HG03060 (cell line): ENCODE data around the gene TNS3.
"Not testable (repeated sequence)": the region's sequence is repeated elsewhere in the genome, so short reads cannot be mapped to it uniquely, and the experiment has no call there.

Experiments used
- ATAC-seq: cut with Tn5 transposase; IDR thresholded peaks from one replicate; pipeline ENCODE4 v1.9.1; 2021; ENCODE audit warnings: low read depth, moderate number of reproducible peaks; ENCODE audit not compliant: unreplicated experiment

The TNS3 gene

DNA sequence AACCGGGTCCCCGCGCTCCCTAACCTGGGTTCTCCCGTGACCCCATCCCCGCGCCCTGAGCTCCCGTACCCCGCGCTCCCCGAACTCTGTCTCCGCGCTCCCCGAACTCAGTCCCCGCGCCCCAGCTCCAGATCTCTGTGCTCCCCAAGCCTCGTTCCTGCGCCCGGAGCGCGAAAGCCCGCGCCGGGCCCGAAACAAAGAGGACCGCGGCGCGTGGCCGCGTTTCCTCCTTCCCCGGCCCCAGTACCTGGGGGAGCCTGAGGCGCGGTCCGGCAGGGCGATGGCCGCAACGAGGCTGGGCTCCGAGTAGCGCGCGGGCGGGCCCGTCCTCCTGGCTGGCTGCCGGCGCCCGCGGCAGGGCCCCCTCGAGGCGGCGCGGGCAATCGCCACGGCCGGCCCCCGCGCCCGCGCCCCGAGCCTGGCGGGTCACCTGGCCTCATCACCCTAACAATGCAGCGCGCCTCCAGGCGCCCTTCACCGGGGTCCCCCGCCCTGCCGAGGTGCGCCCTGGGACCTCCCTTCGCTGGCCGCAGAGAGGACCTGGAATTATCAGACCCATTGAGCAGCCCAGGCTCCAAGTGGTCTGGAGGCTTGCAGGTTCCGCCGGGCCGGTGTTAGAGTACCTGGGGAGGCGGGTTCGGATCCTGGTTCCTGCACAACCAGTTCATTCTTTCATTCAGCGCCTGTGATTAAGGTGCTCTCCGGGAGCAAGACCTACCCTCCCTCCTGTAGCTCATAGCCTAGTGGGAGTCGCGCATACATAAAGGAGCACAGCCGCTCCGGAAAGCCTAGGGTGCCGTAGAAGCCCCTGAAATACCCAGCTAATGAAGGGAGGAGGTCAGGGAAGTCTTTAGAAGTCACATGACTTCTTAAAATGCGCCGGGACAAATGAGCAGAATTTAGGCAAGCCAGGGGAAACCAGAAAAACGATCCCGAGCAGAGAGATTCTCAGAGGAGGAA lies at the start of gene TNS3:
TNS3 (minus strand) TSS at position 308 of the 960 bp plus-strand sequence. CDS start 142,475 bp downstream, outside the sequence.
- ATAC-seq, result no peak

DNA sequence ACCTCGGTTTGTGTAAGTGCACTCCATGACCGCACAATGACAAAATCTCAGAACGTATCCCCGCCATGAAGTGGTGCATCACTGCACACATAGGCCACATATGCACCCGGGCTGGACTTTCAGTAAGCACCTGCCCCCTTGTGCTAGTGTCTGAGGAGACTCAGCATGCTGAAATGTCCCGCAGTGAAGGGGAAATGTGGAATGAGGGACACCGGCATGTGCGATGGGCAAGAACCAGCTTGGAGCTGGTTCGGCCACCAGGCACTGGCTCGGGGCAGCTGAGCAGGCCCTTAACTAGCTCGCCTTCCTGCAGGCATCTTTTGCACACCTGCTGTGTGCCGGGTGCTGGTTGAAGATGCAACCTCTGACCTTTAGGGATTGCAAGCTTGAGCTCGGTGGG lies 49.8 kb upstream of the TNS3 start:
- no peak for ATAC-seq

DNA sequence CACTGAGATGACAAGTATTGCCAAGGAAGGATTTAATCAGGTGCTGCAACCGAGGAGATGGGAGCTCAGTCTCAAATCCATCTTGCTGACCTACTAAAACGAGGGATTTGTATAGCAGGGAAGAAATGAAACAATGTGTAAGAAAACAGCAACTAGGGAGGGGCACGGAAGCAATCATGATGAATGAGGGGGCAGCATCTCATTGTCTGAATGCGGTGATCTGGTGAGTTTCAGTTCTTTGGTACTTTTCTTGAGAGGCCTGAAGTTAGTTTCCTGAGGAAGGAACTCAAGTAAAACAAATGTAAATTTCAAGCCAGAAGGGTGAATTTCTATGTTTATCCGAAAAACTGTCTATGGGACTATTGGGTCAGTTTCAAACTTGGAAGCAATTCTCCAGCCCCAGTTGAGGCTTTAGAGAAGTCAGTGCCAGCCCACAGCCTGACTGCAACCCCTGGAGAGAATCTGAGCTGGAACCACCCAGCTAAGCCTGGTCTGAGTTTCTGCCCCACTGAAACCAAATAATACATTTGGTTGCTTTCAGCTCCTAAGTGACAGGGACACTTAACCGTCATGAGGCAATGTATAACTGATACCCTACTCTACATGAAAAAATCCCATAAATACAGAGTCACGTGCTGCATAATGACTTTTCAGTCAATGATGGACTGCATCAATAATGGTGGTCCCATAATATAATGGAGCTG lies 45.8 kb upstream of the TNS3 start:
- ATAC-seq, result no peak

DNA sequence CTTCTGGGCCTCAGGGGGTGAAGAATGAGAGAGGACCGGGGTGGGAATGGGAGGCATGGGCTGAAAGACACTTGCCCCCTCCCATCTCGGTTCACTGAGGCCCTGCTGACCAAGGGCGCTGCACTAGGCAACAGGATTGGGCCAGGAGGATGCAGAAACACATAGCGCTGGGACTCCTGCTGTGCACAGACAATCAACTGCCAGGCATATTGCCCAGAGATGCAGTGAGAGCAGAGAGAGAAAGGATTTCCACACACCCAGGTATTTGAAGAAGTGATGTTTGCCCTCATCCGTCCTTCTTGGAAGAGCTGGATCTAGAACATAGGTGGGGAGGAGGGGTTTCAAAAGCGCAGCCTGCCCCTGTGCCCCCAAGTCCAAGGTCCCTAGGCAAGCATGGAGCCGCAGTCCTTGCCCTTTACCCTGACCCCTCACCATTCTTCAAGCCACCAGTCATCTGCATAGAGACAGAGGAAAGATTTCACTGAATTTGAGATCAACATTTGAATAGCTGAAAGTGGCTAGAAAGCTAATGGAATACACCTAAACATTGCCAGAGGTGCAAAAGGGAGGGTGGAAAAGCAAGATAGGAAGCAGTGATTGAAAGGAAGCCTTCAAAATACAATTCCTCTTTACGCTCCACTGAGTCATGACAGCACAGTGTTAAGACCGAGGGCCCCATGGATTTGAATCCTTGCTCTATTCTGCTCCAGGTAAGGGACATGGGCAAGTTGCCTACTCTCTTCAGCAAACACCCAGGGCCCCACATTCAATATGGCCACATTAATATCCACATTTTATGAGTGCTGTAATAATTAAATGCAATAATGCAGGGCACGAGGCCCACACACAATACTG lies 44.2 kb upstream of the TNS3 start:
- no peak for ATAC-seq

DNA sequence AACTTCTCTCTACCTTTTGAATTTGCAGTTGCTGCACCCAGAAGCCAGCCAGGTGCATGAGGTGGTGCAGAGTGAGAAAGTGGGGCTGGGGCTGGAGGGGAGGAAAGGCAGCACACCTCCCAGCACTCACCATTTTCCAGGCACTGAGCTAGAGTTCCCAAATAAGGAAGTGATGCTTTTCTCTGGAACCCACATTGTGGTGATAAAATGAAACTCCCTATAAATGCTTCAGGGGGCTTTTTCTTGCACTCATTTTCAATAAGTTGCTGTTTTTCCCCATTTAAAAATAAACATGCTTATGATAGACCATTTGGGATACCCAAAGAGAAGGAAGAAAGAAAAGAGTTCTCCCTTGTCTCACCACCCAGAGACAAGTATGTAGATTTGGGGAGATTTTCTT lies 42.8 kb upstream of the TNS3 start:
- ATAC-seq, result no peak

DNA sequence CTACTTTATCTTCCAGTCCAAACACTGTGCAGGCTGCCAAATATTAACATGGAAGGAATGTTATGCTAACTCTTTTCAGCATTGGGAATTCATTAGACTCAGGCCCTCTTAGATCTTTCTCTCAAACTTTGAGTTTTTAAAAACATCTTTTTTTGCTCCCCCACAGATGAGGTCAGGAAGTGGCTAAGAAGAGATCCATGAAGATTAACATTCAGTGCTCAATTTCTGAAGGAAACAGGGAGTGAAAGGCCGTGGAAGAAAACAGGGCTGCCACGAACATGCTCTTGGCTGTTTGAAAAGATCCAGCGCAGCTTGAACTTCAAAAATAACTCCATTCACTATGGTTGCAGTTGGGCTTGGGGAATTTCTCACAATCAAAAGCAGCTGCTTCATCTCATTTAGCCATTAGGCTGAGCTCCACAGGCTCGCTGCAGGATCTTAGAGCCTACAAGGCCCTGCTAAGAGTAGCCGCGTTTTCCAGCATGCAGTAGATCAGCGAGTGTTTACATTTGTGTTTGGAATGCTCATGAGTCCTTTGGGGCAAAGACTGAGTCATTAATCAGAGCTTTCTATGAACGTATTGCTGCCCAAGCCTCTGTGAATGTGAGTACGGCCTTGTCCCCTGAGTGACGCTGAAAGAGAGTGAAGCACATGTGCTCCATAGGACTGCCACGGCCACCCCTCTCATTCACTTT lies 41.2 kb upstream of the TNS3 start:
- no peak for ATAC-seq

DNA sequence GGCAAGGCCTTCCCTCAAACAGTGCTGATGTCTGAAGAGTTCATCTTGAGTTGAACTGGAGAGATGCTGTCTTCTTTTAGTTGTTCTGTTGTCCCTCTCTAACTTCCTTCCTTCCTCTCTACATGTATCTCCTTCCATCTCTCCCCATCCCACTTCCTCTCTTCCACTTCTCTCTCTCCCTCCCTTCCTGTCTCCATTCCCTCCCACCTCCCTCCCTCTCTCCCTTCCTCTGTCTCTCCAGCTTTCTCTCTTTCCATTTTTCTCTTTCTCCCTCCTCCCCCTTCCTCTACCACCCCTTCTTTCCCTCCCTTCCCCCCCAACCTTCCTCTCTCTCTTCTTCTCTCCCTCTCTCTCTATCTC lies 40.7 kb upstream of the TNS3 start:
- ATAC-seq, result no peak

DNA sequence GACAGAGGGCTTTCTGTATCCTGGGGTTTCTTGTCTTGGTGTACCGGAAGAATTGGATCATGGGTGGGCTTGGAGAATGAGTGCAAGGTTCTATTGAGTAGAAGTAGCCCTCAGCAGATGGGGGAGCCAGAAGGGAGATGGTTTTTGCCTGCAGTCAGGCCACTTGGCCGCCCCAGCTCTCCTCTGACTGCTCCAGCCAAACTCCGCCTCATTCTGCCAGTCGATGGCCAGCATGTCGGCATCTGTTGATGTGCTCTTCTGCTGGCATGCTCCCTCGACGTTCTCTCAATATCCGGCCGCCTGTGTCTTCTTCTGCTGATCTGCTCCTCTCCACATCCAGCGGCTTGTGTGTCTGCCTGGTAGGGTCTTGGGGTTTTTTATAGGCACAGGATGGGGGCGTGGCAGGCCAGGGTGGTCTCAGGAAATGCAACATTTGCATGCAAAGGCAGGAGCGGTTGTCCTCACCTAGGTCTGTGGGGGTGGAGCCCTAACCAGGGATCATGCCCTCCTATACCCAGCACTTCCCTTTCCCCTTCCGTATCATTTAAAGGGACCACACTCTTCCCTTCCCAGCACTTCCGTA lies 40.2 kb upstream of the TNS3 start:
- no peak for ATAC-seq

DNA sequence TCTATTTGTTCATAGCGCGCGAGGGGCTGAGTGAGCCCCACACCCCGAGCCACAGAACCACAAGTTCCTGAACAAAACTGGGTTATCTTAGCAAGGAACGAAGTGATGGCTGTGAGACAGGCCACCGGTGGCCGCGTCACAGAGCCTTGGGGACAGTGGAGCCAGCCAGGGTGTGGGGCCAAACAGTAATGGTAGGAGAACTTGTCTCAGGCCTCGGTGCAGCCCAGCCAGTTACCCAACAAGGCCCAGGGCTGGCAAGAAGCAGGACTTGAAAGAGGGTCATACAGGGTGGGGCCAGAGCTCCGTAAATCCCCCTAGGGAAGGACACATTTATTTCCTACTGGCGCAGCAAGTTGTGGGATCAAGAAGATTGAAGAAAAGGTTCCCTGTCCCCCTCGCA lies 39.4 kb upstream of the TNS3 start:
- no peak for ATAC-seq

DNA sequence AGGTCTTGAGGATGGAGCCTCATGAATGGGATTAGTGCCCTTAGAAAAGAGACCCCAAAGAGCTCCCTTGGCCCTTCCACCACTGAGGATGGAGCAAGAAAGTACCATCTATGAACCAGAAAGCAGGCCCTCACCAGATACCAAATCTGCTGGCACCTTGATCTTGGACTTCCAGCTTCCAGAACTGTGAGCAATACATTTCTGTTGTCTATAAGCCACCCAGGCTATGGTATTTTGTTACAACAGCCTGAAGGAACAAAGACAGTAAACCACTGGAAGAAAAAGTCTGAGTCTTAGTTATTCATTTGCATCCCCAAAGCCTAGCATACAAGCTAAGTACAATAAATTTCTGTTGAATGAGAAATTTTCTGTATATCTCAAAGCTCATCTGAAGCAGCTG lies 37.9 kb upstream of the TNS3 start:
- ATAC-seq, result no peak

DNA sequence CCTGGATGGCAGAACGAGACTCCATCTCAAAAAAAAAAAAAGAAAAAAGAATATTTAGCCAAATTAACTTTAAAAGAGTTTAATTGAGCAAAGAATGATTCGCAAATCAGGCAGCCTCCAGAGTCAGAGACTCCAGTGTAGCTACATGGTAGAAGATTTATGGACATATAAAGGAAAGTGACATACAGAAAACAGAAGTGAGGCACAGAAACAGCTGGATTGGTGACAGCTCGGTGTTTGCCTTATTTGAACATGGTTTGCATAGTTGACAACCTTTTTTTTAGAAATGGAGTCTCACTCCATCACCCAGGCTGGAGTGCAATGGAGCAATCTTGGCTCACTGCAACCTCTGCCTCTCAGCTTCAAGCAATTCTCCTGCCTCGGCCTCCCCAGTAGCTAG lies 35.2 kb upstream of the TNS3 start:
- no peak for ATAC-seq

DNA sequence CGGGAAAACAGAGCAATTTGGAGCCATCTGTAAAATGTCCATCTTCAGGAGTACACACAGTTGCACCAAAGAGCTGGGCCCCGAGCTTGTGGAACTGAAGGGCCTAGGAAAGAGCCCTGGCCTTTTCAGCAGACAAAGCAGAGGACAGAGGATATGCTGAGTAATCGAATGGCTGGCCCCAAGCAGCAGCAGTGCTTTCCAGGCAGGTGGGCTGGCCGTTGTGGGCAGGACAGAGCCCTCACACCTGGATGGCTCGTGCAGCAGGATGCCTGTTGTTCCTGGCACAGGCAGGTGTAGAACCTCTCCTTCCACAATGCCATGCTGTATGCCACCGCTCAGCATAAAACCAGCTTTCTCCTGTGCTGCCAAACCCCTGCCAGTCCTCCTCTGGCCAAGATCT lies 32.5 kb upstream of the TNS3 start:
- no peak for ATAC-seq

DNA sequence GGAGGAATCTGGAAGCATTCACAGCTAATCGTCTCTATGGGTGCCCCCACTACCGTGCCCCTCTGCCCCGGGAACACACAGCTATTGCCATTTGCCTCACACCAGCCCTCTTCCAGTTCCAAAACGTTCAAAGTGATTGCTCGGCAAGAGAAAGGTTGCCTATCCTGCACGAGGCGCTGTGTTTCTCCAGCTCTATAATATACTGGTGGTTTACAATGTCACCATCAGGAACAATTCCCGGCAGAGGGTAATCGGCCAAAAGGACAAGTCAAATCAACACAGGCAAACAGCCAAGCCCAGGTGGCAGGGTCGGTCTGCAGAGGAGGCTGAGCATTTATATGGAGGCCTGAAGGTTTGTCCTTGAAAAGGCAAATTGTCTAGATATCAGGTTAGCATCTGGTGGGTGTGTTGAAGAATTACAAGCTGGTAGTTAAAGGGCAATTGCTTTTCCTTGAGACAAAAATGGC lies 29.2 kb upstream of the TNS3 start:
- no peak for ATAC-seq

DNA sequence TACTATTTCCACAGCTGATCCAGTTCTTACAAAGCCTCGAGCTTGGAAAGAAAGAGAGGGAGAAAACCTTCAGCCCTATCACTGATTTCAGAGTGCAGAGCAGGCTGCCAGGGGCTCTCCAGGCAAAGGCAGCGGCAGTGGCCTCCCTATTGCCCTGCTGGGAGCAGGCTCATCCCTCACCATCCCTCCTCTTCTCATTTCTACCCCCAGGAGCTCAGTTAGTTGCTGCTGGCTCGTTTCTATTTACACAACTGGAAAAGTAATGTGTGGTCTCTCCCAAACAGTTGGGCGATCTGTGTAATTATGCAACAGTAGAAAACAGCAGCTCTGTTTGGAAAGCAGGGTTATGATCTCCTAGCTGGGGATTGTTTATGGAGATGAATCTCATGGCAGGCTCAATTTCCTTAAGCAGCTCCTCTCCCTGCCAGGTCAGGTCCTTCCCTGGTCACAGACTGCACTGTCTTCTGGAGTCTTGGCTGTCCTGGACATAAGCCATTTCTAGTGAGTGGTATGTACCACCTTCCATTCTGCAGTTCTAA lies 28.7 kb upstream of the TNS3 start:
- ATAC-seq, result no peak

DNA sequence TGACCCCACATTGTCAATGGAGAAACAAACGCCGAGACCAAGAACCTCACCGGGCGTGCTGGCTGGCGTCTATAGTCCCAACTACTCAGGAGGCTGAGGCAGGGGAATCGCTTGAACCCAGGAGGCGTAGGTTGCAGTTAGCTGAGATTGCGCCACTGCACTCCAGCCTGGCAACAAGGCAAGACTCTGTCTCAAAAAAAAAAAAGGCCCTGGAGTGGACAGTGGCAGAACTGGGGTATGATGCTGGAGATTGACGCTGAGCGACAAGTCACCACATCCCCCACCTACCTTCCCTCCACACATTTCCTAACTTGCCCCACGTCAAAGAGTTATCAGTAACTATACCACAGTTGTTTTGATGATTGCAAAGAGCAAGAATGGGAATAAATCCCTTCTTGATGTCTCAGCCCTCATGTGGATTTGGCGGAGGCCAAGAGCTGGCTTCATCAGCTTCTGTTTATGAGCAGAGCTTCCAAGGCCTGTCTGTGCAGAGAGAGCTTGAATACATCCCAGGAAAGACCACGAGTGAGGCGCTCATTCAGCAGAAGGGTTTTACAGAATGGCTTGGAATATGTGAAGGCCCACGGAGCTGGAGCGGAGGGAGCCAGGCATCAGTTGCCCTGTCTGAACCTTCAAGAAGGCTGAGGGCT lies 28.0 kb upstream of the TNS3 start:
- ATAC-seq, result no peak

DNA sequence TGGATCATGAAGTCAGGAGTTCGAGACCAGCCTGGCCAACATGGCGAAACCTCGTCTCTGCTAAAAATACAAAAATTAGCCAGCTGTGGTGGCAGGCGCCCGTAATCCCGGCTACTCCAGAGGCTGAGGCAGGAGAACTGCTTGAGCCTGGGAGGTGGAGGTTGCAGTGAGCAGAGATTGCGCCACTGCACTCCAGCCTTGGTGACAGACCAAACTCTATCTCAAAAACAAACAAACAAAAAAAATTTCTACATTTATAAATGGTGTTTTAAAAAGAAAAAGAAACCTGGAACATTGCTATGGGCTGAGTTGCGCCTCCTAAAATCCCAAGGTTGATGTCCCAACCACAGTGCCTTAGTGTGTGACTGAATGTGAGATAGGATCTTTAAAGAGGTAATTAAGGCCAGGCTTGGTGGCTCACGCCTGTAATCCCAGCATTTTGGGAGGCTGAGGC lies 24.7 kb upstream of the TNS3 start:
- not testable (repeated sequence) for ATAC-seq

DNA sequence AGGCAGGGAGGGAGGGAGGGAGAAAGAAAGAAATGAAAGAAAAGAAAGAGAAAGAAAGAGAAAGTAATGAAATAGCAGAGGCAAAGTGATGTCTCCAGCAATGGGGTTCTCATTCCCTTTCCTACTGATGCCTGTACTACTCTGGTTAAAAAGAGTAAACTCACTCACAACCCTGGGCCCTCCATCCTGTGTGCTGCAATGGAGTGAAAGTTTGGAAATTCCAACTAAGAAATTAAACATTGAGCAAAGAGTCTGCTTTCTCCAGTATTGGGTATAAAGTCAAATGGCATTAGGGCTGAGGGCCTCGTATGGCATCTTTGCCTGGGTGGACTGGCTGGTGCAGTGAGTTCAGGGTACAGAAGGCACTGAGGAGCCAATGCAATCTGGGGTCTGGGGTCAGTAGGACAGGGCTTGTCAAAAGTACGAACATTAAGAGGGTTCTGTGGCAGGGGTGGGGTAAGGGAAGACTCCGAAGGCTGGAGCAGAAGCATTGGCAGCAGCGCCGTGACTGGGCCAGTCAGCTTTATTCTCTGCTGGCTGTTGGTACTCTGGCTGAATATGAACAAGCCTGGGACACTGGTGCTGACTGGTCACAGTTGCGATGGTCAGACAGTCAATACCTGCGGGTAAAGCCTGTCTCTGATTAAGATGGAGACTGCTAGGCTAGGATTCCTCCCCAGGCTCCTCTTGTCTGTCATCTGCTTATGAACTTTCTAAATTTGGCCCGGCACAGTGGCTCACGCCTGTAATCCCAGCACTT lies 24.1 kb upstream of the TNS3 start:
- ATAC-seq, result no peak

DNA sequence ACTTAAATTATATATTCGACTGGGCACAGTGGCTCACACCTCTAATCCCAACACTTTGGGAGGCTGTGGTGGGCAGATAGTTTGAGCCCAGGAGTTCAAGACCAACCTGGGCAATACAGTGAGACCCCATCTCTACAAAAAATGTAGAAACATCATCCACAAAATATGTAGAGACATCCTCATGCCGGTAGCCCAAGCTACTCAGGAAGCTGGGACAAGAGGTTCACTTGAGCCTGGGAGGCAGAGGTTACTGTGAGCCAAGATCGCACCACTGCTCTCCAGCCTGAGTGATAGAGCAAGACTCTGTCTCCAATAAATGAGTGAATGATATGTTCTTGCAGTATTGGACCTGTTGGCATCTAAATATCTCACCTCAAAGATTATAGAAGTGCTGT lies 22.6 kb upstream of the TNS3 start:
- no peak for ATAC-seq
